HepG2 (cell line): ENCODE results near the gene ARHGAP26. TPM values are rescaled to one million over a fixed set of nuclear protein-coding genes. Genes with fewer than 3 reads are reported as not detected.
"Not testable (repeated sequence)": the region's sequence is repeated elsewhere in the genome, so short reads cannot be mapped to it uniquely, and the experiment has no call there.

ENCODE experiments used
- ATAC-seq: fragments of 200-7000 bp; cut with Tn5 transposase; 3 replicates; pipeline ENCODE4 v1.9.1; 2020; ENCODE audit warnings: mild to moderate bottlenecking, moderate library complexity
- BruUV-seq: library from RNA; stranded (reverse); fragments of 400-500 nt; replicated peaks from 2 replicates; lab custom pipeline; 2021; lab: Mats Ljungman, UMichigan
- CTCF ChIA-PET: fragments of 300-600 bp; formaldehyde crosslinking; extraction: SDS; loops from one replicate; lab custom pipeline; 2021; ENCODE audit warnings: low total read pairs, inconsistent platforms, low intra/inter-chr PET ratio; lab: Yijun Ruan, JAX
- POLR2A ChIA-PET: fragments of 350-600 bp; sonication (Branson Sonifier 250); formaldehyde crosslinking; loops from one replicate; lab custom pipeline; 2020; ENCODE audit warnings: antibody characterized with exemption, inconsistent platforms; lab: Yijun Ruan, JAX
- DNase-seq: peaks from one replicate; pipeline ENCODE4 v3.0.0-alpha.2; 2015; ENCODE audit warnings: low spot score
- FAIRE-seq: peaks from 3 replicates; lab custom pipeline; 2011; peaks lifted over from hg19 to GRCh38; lab: Jason Lieb, UNC
- H2AFZ ChIP-seq: one replicate; pipeline ENCODE4 v1.6.1; 2011; ENCODE audit warnings: low read length, inconsistent platforms
- H3K27ac ChIP-seq: fragments of 300-600 bp; 3 replicates; pipeline ENCODE4 v1.8.0; 2011; ENCODE audit warnings: mixed run types, mild to moderate bottlenecking, mixed read lengths, low read length, inconsistent platforms; ENCODE audit not compliant: insufficient read depth; ENCODE audit errors: extremely low read length
- H3K27me3 ChIP-seq, 2 experiments: fragments of 200-600 bp in 1 of 2; 2 replicates in 1 of 2; 3 replicates in 1 of 2; pipeline versions ENCODE4 v1.6.0 to v1.8.0; 2011; ENCODE audit warnings: low read length in 2 of 2, mild to moderate bottlenecking in 2 of 2, moderate library complexity in 2 of 2, inconsistent platforms in 1 of 2; ENCODE audit not compliant: insufficient read depth in 2 of 2, control insufficient read depth in 1 of 2
- H3K36me3 ChIP-seq, 2 experiments: fragments of 200-600 bp in 1 of 2; replicated peaks in 1 of 2; 2 replicates in 1 of 2; 3 replicates in 1 of 2; pipeline versions ENCODE4 v1.5.1 to v1.8.0; 2011; ENCODE audit warnings: low read length in 2 of 2, inconsistent platforms in 1 of 2; ENCODE audit not compliant: insufficient read depth in 2 of 2, control insufficient read depth in 1 of 2
- H3K4me1 ChIP-seq: 2 replicates; pipeline ENCODE4 v1.5.1; 2012; ENCODE audit warnings: low read length, inconsistent platforms; ENCODE audit not compliant: insufficient read depth
- H3K4me2 ChIP-seq: 2 replicates; pipeline ENCODE4 v1.6.0; 2011; ENCODE audit warnings: low read depth, low read length, inconsistent platforms
- H3K4me3 ChIP-seq, 3 experiments: fragments of 200-600 bp in 1 of 3; sonication (generic), shearing (Covaris generic) in 1 of 3; replicated peaks in 1 of 3; 2 replicates each; pipeline ENCODE4 v1.5.1; 2011 to 2016; ENCODE audit warnings: low read length in 3 of 3, inconsistent platforms in 2 of 3, low read depth in 2 of 3, mild to moderate bottlenecking in 2 of 3, control low read depth in 1 of 3, mixed read lengths in 1 of 3; ENCODE audit not compliant: insufficient read depth in 1 of 3
- H3K79me2 ChIP-seq: one replicate; pipeline ENCODE4 v1.6.1; 2011; ENCODE audit warnings: low read length, inconsistent platforms; ENCODE audit not compliant: insufficient read depth
- H3K9ac ChIP-seq: 2 replicates; pipeline ENCODE4 v1.6.0; 2011; ENCODE audit warnings: mild to moderate bottlenecking, low read depth, low read length, inconsistent platforms; ENCODE audit not compliant: insufficient read depth
- H3K9me3 ChIP-seq: 2 replicates; pipeline ENCODE4 v1.5.1; 2012; ENCODE audit warnings: mild to moderate bottlenecking, low read length
- H4K20me1 ChIP-seq: 2 replicates; pipeline ENCODE4 v1.6.0; 2011; ENCODE audit warnings: inconsistent platforms, mild to moderate bottlenecking, low read length, moderate library complexity; ENCODE audit not compliant: insufficient read depth
- BCL6 ChIP-seq: IDR thresholded peaks from 2 replicates; pipeline ENCODE4 v1.6.1; 2016; ENCODE audit warnings: missing genetic modification reagents, missing compliant biosample characterization
- FOXA1 ChIP-seq, 2 experiments: fragments of 450-650 bp in 1 of 2; sonication (generic) in 1 of 2; formaldehyde crosslinking in 1 of 2; IDR thresholded peaks; 2 replicates each; pipeline versions ENCODE4 v1.4.0 to v1.6.1; 2016 to 2020; ENCODE audit warnings: missing genetic modification reagents in 1 of 2
- FOXJ3 ChIP-seq: sonication (generic); formaldehyde crosslinking; IDR thresholded peaks from 2 replicates; pipeline ENCODE4 v1.4.0; 2020; ENCODE audit warnings: missing genetic modification reagents, mild to moderate bottlenecking, borderline replicate concordance
- FOXP1 ChIP-seq, 2 experiments: fragments of 450-650 bp in 1 of 2; IDR thresholded peaks; 2 replicates each; pipeline ENCODE4 v1.6.1; 2017 to 2018; ENCODE audit warnings: antibody characterized with exemption in 1 of 2
- GATAD2A ChIP-seq: IDR thresholded peaks from 2 replicates; pipeline ENCODE4 v1.6.1; 2016
- HMG20A ChIP-seq: IDR thresholded peaks from 2 replicates; pipeline ENCODE4 v1.6.1; 2016; ENCODE audit warnings: borderline replicate concordance
- HNF4A ChIP-seq: sonication (generic); formaldehyde crosslinking; IDR thresholded peaks from 2 replicates; pipeline ENCODE4 v1.4.0; 2020; ENCODE audit warnings: missing genetic modification reagents
- KAT2B ChIP-seq: fragments of 150-350 bp; IDR thresholded peaks from 2 replicates; pipeline ENCODE4 v1.6.1; 2014; ENCODE audit warnings: low read depth, low read length, borderline replicate concordance
- KDM5B ChIP-seq: sonication (generic); formaldehyde crosslinking; IDR thresholded peaks from 2 replicates; pipeline ENCODE4 v1.4.0; 2020; ENCODE audit warnings: missing genetic modification reagents, mild to moderate bottlenecking, borderline replicate concordance
- NCOA2 ChIP-seq: sonication (generic); formaldehyde crosslinking; IDR thresholded peaks from 2 replicates; pipeline ENCODE4 v1.8.0; 2022; ENCODE audit warnings: inconsistent platforms
- RFX1 ChIP-seq: fragments of 450-650 bp; IDR thresholded peaks from 2 replicates; pipeline ENCODE4 v1.6.1; 2017
- SAP130 ChIP-seq: IDR thresholded peaks from 2 replicates; pipeline ENCODE4 v1.6.1; 2016; ENCODE audit warnings: low read depth
- SOX5 ChIP-seq: IDR thresholded peaks from 2 replicates; pipeline ENCODE4 v1.6.1; 2016; ENCODE audit warnings: borderline replicate concordance
- TOE1 ChIP-seq: sonication (generic); formaldehyde crosslinking; IDR thresholded peaks from 2 replicates; pipeline ENCODE4 v1.4.0; 2020; ENCODE audit warnings: mild to moderate bottlenecking, missing genetic modification reagents
- ZNF749 ChIP-seq: sonication (generic); formaldehyde crosslinking; IDR thresholded peaks from 2 replicates; pipeline ENCODE4 v1.8.0; 2022; ENCODE audit warnings: mild to moderate bottlenecking, missing genetic modification reagents, moderate library complexity, borderline replicate concordance
- WGBS: methylation state at CpG from one replicate; pipeline ENCODE4 v1.1.6; 2017; ENCODE audit warnings: low lambda C conversion rate; 5-methylcytosine and 5-hydroxymethylcytosine counted together
- in situ Hi-C: cut with HindIII; loops from 2 replicates; pipeline ENCODE4 v1.10.0; 2017; ENCODE audit warnings: low pct_unique_long_range_greater_than_20kb; ENCODE audit not compliant: extremely low pct_ligation_motif_present
- intact Hi-C: fragments of 100-400 bp; cut with micrococcal nuclease; formaldehyde crosslinking; loops from one replicate; pipeline ENCODE4 v1.10.0; 2022; ENCODE audit not compliant: unreplicated experiment
- polyA plus RNA-seq, 8 experiments: library from polyadenylated mRNA; depleted of rRNA in 3 of 8; stranded (reverse) in 7 of 8; unstranded in 1 of 8; fragments of >200 nt; fragmentation: Illumina TruSeq in 4 of 8; extraction: Trizol in 4 of 8; gene quantifications; 2 replicates each; pipeline versions ENCODE4 v1.2.1 to v1.2.3, GENCODE V29; 2011 to 2016; ENCODE audit warnings: low read depth in 4 of 8, missing spikeins in 1 of 8, mixed read lengths in 1 of 8; ENCODE audit not compliant: insufficient read depth in 1 of 8
- total RNA-seq, 5 experiments: library from RNA; depleted of rRNA; stranded (reverse); fragments of >200 nt; fragmentation: Illumina TruSeq; extraction: Trizol; gene quantifications; 2 replicates each; pipeline ENCODE4 v1.2.3, GENCODE V29; 2016; ENCODE audit warnings: low read depth in 1 of 5
- TF ChIP-seq, protein P1 (sequence below): sonication (generic); formaldehyde crosslinking; IDR thresholded peaks from 2 replicates; pipeline ENCODE4 v1.9.0; 2021; ENCODE audit warnings: missing genetic modification reagents, borderline replicate concordance
- TF ChIP-seq, protein P2 (sequence below): IDR thresholded peaks from 2 replicates; pipeline ENCODE4 v1.6.1; 2012; ENCODE audit warnings: low read depth, low read length, improper control_type of control experiment

Gene ARHGAP26
- total and polyA plus RNA-seq, 2 of the 13 experiments (the other 11 are each of a cell fraction or from before 2014, with no cell fraction given), result 9.6 to 18.2 TPM

DNA sequence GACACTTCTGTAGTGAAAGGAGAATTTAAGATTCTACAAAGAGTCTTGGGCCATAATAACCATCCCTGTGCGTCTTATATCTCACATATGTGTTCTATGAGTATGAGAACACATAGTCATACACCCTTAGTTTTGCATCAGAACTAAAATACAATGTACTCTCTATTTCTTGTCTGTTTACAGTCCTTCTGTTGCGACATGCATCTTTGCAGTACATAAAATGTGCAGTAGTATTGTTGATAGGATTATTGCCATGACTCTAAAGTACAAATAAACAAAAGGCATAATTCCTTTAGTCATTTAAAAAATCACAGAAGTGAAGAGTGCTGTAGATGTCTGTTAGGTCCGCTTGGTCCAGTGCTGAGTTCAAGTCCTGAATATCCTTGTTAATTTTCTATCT, 431.4 kb downstream of the ARHGAP26 start (continued):
- TF ChIP-seq, protein P1, sequence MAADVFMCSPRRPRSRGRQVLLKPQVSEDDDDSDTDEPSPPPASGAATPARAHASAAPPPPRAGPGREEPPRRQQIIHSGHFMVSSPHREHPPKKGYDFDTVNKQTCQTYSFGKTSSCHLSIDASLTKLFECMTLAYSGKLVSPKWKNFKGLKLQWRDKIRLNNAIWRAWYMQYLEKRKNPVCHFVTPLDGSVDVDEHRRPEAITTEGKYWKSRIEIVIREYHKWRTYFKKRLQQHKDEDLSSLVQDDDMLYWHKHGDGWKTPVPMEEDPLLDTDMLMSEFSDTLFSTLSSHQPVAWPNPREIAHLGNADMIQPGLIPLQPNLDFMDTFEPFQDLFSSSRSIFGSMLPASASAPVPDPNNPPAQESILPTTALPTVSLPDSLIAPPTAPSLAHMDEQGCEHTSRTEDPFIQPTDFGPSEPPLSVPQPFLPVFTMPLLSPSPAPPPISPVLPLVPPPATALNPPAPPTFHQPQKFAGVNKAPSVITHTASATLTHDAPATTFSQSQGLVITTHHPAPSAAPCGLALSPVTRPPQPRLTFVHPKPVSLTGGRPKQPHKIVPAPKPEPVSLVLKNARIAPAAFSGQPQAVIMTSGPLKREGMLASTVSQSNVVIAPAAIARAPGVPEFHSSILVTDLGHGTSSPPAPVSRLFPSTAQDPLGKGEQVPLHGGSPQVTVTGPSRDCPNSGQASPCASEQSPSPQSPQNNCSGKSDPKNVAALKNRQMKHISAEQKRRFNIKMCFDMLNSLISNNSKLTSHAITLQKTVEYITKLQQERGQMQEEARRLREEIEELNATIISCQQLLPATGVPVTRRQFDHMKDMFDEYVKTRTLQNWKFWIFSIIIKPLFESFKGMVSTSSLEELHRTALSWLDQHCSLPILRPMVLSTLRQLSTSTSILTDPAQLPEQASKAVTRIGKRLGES (CRISPR knock-in tag), result no peak
- TF ChIP-seq SAP130 (CRISPR knock-in tag) (peak; percentile 44; the same call in 1 of the 2 replicates), HMG20A (CRISPR knock-in tag) (peak; percentile 59; the same call in 1 of the 2 replicates), FOXJ3 (peak; percentile 36; the same call in 1 of the 2 replicates), KAT2B (no peak), TOE1 (no peak), NCOA2 (CRISPR knock-in tag) (peak; percentile 55; the same call in 1 of the 2 replicates), GATAD2A (CRISPR knock-in tag) (peak; percentile 94), KDM5B (CRISPR knock-in tag) (no peak), BCL6 (CRISPR knock-in tag) (0 out of 2 replicates have a peak, but pooled peaks have one; percentile 25), FOXA1 (IDR thresholded peaks at IDR 0.05) (no peak), FOXA1 (CRISPR knock-in tag; IDR thresholded peaks at IDR 0.05) (peak; percentile 72), FOXP1 (IDR thresholded peaks at IDR 0.05) (no peak), FOXP1 (CRISPR knock-in tag; IDR thresholded peaks at IDR 0.05) (peak; percentile 84), SOX5 (CRISPR knock-in tag) (peak; percentile 81; the same call in 1 of the 2 replicates), RFX1 (peak; percentile 44; the same call in 1 of the 2 replicates), ZNF749 (no peak), HNF4A (CRISPR knock-in tag) (peak; percentile 37; the same call in 1 of the 2 replicates)
- TF ChIP-seq, protein P2, sequence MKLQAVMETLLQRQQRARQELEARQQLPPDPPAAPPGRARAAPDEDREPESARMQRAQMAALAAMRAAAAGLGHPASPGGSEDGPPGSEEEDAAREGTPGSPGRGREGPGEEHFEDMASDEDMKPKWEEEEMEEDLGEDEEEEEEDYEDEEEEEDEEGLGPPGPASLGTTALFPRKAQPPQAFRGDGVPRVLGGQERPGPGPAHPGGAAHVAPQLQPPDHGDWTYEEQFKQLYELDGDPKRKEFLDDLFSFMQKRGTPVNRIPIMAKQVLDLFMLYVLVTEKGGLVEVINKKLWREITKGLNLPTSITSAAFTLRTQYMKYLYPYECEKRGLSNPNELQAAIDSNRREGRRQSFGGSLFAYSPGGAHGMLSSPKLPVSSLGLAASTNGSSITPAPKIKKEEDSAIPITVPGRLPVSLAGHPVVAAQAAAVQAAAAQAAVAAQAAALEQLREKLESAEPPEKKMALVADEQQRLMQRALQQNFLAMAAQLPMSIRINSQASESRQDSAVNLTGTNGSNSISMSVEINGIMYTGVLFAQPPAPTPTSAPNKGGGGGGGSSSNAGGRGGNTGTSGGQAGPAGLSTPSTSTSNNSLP, result peak; percentile 67; the same call in 1 of the 2 replicates

DNA sequence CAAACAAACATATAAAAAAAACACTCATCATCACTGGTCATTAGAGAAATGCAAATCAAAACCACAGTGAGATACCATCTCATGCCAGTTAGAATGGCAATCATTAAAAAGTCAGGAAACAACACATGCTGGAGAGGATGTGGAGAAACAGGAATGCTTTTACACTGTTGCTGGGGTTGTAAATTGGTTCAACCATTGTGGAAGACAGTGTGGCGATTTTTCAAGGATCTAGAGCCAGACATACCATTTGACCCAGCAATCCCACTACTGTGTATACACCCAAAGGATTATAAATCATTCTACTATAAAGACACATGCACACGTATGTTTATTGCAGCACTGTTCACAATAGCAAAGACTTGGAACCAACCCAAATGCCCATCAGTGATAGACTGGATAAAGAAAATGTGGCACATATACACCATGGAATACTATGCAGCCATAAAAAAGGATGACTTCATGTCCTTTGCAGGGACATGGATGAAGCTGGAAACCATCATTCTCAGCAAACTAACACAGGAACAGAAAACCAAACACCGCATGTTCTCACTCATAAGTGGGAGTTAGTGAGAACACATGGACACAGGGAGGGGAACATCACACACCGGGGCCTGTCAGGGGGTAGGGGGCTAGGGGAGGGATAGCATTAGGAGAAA, 433.3 kb downstream of the ARHGAP26 start:
- H4K20me1 ChIP-seq, FAIRE-seq, H3K4me2 ChIP-seq, ATAC-seq, BruUV-seq, H3K27me3 ChIP-seq, H3K36me3 ChIP-seq, H3K4me3 ChIP-seq, CTCF ChIA-PET, in situ Hi-C loops, H3K27ac ChIP-seq, H3K79me2 ChIP-seq, H2AFZ ChIP-seq, POLR2A ChIA-PET, intact Hi-C loops, DNase-seq, H3K9me3 ChIP-seq, H3K9ac ChIP-seq: not testable (repeated sequence)
- peaks cover 47% of the 10 kb centered on the region for H3K4me1 ChIP-seq
- WGBS, result 95% methylated on average over 4 of the region's 4 CpGs
